ENCODE measurements around the gene CHD8.

GRCh38 chr14:21505012-21505553, 49.2 kb upstream of the CHD8 start:
- no peak for TF ChIP-seq CTCF (IDR thresholded peaks at IDR 0.05; ENCODE audit: low read length)
- no peak for TF ChIP-seq EZH2 (IDR thresholded peaks at IDR 0.05; ENCODE audit: borderline replicate concordance, low read length)

Data from OCI-LY1 (cell line).